ENCODE data around the gene PARN.

- no peak for TF ChIP-seq POLR2A (IDR thresholded peaks at IDR 0.05; ENCODE audit: extremely low read depth, insufficient read length)
- no peak for TF ChIP-seq CTCF (IDR thresholded peaks at IDR 0.05; ENCODE audit: low read depth, low read length)
- TF ChIP-seq MAX (IDR thresholded peaks at IDR 0.05; ENCODE audit: low read depth, low read length) = no peak
These were observed 69.5 kb downstream of the PARN start for GRCh38 chr16:14560523-14560922.
